HG02610 (cell line): ENCODE results near the gene COL5A1.

Experiments
- ATAC-seq: cut with Tn5 transposase; IDR thresholded peaks from one replicate; pipeline ENCODE4 v1.9.1; 2021; ENCODE audit warnings: mild to moderate bottlenecking, moderate library complexity; ENCODE audit not compliant: unreplicated experiment

Gene COL5A1

DNA sequence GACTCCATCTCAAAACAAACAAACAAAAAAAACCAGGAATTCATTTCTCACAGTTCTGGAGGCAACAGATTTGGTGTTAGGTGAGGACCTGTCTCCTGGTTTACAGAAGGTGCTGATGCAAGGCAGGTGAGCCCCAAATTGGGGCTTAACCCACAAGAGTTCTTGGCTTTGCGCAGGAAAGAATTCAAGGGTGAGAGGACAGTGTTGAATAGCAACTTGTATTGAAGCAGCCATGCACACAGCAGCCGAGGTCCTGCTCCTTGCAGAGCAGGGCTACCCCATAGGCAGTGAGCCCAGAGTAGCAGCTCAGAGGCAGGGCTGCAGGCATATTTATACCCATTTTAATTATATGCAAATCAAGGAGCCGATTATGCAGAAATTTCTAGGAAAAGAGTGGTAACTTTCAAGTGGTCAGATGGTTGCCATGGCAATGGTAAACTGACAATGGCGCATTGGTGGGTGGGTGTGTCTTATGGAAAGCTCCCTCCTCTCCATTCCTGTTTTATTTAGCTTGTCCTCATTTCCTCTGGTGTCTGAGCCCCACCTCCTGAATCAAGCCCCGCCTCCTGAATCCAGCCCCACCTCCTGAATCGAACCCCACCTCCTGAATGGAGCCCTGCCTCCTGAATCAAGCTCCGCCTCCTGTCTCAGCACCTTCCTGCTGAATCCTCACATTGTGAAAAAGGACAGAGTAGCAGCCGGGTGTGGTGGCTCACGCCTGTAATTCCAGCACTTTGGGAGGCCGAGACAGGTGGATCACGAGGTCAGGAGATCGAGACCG lies 34.5 kb upstream of the COL5A1 start:
- no peak for ATAC-seq

DNA sequence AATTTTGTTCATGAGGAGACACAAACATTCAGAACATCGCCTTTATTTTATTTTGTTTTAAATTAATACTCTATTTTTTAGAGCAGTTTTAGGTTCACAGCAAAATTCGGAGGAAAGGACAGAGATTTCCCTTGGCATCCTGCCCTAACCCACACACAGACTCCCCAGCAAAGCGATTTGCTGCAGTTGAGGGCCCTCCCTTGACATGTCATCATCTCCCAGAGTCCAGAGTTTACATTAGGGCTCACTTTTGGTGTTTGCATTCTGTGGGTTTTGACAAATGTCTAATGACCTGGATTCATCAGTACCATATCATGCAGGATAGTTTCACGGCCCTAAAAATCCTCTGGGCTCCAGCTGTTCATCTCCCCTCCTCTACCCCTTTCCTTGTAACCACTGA lies 33.6 kb upstream of the COL5A1 start:
- ATAC-seq: no peak

DNA sequence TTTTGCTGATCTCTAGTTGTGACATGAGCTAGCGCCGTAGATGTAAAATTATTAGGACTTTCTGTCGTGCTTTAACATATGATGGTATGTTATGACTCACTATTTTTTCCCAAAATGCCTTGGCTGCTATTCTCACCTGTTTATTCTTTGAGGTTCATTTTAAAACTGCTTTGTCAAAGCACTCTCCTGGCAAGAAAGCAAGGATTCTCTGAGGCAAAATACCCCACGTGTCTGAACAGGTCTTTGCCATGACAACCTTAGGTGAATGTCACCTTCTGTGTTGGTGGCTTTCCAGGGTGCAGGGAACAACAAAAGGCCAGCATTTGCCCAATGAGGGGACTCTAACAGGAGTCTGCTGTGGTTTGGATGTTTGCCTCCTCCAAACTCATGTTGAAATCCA lies 30.6 kb upstream of the COL5A1 start:
- ATAC-seq: no peak

DNA sequence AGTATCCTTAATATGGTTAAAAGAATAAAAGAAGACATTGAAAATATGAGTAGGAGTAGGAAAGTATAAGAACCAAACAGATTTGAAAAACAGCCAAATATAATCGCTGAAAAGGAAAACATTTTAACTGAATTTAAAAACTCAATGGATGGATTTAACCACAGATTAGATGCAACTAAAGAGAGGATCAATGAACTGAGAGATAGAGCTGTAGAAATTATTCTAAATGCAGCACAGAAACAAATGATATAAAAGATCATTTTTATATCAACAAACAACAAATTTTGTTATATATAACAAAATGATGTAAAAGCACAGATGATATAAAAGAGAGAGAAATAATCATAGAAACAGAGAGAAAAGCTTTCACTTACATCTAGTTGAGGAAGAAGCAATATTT lies 29.3 kb upstream of the COL5A1 start:
- no peak for ATAC-seq

DNA sequence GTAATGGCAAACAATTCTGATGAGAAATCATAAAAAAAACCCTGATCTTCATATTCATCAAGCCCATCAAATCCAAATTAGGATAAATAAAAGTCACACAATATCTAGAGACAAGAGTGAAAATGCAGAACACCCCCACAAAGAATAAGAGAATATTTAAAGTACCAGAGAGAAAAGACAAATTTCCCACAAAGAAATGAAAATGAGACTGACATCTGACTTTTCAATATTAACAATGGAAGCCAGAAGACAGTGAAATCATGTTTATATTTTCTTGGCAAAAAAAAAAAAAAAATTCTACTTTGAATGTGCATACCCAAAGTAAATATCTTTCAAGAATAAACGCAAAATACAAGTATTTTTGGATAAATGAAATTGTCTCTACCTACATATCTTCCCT lies 28.9 kb upstream of the COL5A1 start:
- no peak for ATAC-seq

DNA sequence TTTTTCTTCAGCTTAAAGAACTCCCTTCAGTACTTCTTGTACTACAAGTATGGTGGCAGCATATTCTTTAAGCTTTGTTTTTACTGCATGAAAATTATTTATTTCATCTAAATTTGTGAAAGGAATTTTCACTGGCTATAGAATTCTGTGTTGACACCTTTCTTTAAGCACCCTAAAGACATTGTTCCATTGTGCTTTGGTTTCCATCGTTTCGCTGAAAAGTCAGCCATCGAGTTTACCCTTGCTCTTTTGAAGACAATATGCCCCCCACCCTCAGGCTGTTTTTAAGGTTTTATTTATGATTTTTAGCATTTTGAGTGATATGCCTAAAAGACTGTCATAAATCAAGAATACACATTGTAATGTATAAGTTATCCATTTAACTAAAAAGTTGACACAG lies 27.3 kb upstream of the COL5A1 start:
- ATAC-seq: no peak

DNA sequence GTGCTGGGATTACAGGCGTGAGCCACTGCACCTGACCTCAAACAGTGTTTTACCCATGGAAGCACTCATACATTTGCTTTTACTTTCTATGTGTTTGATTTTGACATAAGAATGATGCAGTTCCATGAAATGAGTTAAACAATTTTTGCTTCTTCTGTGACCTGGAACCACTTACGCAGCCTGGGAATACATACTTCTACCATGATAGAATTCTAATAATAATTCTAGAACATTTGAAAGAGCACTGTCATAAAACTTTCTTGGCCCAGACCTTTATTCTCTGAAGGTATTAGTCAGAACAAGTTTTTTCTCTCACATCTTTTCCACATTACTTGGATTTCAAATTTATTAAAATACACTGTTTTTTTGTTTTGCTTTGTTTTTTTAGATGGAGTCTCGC lies 25.3 kb upstream of the COL5A1 start:
- ATAC-seq: no peak

DNA sequence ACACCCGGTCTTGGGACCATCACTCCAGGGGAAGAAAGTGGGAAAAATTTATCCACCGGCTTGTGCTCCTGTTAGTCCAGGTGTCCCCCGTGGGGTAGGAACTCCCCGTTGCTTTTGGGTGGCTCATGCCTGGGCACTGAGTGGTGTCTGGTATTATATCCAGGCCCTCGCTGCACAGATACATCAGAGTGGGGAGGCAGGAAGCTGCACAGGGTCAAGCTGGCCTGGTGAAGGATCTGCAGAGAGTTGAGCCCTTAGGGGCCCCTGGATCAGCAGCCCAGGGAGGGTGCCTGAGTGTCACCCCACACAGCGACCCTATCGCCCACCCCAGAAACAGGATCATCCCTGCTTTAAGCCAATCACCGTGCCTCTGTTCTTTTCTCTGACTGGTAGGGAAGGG lies 24.4 kb upstream of the COL5A1 start:
- ATAC-seq: no peak

DNA sequence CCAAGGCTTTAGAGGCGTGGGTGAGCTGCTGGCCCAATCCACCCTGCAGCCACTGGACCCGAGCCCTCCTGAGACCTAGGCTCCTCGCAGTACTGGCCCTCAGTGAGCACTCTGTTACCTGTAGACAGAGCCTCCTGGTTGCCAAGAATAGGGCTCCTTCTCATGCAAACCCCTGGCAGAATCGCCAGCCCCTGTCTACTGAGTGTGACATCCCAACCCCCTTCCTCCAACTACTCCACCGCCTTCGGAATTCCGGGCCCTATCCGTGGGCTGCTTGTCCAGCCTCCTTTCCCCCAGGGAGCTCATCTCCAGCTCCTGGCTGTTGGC lies 23.8 kb upstream of the COL5A1 start:
- no peak for ATAC-seq

DNA sequence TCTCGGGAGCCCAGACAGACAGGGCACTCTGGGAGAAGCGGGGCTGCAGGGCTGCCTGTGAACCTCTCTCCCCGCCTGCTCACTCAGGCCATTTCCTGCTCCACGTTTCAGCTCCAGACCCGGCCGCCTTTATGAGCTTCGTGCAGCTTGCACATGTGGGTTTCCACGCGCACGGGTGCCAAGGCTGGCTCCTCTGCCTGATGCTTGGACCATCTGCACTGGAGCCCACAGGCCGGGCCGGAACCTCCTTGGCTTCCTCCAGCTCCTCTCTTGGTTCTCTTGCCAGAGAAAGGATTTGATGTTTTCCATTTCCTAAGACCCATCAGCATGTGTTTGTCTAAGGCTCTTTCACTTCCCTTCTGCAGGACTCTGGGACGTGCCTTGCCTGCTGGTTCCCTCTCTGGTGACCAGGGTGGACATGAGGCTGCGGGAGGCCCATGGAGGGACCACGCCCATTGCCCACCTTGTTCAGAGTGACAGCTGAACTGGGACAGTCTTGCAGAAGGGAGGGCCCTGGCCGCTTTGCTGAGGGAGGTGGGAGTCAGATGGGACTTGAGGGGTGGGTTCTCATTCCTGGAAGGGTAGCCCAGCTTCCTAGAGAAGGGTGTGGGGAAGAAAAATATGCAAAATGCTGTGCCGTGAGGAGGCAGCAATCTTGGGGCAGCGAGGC lies 23.3 kb upstream of the COL5A1 start:
- no peak for ATAC-seq

DNA sequence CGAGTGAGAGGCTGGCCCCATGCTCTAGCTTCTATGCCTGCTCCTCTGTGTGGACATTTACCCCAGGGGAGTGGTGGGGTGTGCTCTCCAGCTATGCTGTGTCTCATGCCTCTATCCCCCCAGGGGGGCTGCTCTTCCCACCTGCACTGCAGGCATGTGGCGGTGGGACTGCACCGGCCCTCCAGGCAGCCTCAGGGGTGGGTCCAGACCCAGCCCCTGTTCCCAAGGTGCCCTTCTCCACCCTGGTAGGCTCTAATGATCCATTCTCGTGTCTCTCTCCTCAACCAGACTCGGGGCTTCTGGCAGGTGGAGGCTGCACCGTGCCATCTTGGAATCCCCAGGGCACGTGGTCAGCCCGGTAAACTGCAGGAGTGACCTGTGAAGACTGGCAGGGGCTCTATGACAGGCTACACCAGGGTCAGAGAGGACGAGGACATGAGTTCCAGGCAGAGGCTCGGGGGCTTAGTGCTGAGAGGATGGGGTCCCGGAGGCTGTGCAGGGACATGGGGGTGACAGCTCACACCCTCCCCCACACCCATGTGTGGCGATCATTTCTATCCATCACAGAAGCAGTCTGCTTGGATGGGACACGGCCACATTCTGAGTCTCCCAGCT lies 22.7 kb upstream of the COL5A1 start:
- ATAC-seq: no peak

DNA sequence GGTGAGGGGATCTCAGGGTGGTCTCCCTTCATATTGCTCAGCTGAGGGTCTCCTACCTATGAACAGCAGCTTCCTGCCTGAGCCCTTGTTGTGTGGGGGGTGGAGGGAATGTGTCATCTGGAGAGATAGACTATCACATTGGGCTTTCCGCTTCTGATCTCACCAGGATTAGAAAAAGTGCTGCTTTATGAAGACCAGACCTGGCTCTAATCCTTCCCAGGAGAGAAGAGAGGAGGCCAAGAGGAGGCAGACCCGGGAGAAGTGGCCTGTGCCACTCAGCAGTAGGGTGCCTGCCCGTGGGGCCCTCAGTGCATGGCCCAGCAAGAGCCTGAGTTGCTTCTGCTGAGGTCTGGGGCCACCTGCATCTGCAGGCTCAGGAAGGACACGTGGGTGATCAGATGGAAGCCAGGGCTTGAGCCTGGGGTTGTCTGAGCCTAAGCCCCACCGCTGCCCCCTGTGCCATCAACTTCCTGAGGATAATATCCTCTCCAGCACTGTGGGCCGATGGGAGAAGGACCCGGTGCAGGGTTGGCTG lies 22.1 kb upstream of the COL5A1 start:
- no peak for ATAC-seq

DNA sequence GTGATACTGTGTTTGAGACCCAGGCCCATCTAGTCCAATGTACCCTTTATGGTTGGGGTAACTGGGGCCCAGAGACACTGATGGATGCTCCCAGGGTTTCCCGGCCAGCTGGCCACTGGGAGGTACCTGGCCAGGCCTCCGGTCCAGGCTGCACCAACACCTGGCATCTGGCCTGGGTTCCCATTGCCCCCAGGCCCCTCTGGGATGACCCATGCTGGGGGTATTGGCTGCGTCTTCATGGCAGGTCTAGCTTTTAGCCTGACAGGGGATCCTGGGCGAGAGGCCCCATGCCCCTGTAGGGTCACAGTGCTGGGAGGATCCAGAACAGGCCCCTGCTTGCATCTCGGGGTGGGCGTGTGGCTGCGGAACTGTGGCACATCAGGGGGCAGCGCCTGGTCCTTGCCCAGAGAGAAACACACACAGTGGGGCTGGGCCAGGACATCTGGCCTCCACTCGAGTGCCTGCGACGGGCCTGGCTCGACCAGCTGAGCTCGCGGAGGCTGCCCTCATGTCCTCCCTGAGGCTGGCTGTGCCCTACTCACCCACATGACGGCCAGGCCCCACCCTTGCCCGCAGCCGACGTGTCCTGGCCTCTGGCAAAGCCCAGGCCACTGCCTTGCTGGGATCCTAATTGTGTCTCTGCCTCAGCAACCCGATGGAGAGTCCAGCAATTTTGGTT lies 21.5 kb upstream of the COL5A1 start:
- no peak for ATAC-seq

DNA sequence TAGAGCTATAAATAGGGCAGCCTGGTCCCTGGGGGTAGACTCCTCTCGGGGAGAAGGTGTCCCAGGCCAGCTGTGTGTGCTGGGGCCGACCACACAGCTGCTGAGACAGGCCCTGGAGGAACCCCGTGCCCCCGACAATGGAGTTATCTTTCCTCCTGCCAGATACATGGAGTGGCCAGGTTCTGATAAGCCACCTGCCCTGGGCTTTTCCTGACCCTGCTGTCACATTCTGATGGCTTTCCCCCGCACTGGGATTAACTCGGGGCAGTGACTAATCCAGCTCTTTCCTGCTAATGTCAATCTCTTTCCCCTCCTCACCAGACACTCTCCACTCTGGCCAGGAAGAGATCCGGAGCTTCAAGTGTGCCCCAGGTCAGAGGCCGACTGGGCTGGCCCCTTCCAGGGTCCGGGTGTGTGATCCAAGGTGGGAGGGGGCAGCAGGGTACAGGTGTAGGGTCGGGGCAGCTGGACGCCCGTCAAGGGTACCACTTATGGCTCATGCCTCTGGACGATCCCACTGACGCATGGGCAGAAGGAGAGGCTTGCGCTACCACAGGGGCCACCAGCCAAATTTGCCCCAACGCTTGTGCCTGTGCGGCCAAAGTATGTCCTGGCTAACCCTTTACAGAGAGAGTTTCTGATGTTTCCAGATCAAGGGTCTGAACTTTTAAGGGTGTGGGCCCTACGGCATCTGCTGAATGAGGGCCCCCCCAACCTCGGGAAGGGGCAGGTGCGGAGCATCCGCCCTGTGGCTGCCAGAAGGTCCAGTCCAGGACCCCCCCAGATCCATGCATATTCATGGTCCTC lies 20.6 kb upstream of the COL5A1 start:
- no peak for ATAC-seq

DNA sequence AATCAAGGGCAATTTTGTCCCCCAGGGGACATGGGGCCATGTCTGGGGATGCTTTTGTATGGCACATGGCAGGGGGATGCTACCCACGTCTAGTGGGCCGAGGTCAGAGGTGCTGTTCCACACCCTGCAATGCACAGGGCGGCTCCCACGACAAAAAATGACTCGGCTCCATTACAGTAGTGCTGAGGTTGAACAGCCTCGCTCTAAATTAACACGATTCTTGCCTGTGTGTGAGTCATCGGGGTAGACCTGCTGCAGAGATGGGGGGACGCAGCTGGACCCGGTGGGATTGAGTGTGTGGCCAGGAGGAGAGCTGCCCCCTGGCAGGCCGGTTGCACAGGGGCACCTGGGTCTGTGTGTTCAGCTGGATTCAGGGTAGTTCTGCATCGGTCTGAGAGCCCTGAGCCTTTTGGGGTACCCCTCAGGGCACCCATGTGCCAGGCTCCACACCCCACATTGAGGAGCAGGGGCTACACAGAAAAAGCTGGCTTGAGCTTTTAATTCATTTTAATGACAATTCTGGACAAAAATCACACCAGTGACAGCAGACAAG lies 20.0 kb upstream of the COL5A1 start:
- ATAC-seq: no peak

DNA sequence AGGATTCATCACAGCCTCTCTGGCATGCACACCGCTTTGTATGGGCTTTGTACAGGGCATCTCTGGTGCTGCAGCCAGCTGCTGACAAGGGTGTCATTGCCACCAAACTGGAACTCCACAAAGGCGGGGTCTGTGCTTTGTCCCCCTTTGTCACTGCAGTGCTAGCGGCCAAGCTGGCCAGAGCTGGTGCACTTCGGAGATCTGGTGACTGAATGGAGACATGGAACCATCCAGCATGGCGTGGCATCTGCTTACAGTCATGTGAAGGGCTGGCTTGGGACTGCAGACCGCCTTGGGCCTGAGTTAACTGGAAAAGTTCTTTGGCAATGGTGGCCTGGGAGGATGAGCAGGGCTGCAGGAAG lies 18.7 kb upstream of the COL5A1 start:
- ATAC-seq: no peak

DNA sequence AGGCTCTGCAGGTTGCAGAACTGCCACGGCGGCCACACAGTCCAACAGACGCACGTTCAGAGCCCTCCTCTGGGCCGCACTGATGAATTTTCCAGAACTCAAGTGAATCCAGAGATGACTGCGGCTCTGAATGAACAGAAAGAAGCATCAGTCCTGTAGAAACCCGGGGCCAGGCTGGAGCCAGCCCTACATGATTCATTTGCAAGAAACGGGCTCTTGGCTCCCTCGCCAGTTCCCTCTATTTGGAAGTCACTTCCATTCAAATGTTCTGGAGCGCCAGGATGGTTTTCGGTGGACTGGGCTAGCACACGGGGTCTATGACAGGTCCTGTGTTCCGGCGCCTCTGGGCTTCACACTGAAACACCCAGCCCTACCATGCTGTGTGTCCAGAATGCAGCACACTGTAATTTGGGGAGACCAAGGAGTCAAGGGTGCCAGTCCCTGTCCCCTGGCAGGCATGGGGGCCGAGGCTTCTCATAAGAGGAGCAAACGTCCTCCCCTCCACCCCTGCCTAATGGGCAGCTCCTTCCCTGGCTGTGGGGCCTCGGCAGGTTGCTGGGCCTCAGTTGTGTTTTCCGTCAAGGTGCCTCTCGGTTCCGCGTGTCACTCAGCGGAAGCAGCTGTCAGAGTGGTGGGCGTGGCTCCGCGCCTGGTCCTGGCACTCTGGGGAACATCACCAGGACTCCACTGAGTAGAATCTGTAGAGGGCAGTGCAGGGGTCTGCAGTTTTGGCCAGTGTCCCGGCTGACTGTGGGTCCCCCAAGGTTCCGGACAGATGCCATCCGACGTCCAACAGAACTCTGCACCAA lies 18.1 kb upstream of the COL5A1 start:
- no peak for ATAC-seq

DNA sequence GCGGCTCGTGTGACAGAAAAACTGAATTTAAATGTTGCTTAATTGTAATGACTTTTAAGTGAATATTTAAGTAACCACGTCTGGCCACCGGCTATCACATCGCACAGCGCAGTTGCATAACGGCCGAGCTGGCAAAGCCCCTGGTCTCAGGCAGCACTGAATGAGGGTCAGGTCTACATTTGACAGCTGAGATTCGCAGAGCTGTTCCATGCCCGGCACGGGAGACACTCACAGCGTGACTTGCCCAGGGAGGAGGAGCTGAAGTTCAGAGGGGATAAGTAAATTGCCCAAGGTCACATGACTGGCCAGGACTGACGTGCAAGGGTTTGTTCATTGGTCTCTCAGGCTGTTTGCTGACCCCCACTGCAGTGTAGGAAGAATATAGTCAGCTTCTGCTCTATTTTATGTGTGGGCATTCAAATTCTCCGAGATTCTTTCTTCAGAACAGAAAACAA lies 17.4 kb upstream of the COL5A1 start:
- no peak for ATAC-seq

DNA sequence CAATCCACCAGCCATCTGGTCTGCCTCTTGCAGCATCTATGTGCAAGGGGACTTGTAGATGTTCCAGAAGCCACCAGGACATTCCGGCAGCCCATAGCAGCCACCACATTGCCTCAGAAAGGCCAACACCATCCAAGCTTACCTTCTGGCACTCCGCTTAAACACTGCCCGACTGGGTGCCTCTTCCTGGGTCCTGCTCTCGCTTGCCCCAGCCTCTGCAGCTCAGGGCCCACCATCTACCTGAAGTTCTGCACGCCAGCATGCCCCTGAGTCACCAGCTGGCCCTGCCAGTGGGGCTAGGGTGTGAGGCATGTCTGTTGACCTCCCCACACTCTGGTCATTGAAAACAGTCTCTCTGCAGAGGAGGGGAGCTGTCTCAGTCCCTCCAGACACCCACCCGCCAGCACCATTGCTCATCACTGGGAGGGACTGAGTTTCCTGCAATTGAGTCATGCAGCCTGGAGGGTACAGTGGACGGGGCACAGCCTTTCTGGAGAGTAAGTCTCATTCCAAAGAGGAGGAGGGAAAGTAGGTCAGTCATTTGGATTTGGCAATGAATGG lies 16.9 kb upstream of the COL5A1 start:
- no peak for ATAC-seq
